Spleen (tissue), 7 donors: ENCODE measurements around the gene TTC28.

ENCODE experiments used
- POLR2A ChIP-seq, 3 donors: fragments of 450-650 bp; IDR thresholded peaks; one replicate each; pipeline ENCODE4 v1.5.1; 2017; ENCODE audit warnings: antibody characterized with exemption in 3 of 3, mild to moderate bottlenecking in 1 of 3
- TF ChIP-seq, protein P1 (sequence below), 11 experiments: fragments of 200-600 bp in 7 of 11; fragments of 450-650 bp in 4 of 11; sonication (generic) in 4 of 11; IDR thresholded peaks in 8 of 11; conservative IDR thresholded peaks in 3 of 11; 1 replicate in 7 of 11; 2 replicates in 4 of 11; pipeline versions ENCODE4 v1.4.0 to v1.8.0; 2016 to 2021; ENCODE audit warnings: antibody characterized with exemption in 11 of 11, inconsistent platforms in 4 of 11, mild to moderate bottlenecking in 1 of 11
- donor health status: DM: no; HTN: no; CAD: no; lungs with moderate emphysema.
- donor health status: DM: no; HTN: no; CAD: no.
- donor health status: DM: no; HTN: no; CAD: no.

DNA sequence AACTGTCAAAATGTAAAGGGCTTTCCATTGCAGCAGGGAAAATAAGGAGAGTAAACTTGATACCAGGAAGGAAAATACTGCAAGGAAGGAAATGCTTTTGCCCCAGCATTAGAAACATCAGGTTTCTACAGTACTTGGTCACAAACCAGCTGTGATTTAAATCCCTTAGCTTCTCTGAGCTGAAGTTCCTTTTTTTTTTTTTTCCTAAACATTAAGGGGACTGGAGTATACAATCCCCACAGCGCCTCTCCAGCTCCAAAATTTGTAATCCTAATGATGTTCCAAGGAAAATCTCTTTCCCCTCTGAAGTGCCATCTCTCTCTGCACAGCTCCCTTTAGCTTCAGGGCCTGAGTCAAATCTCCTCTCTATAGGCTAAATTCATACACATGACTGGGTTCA, 540.1 kb downstream of the TTC28 start:
- TF ChIP-seq, protein P1, sequence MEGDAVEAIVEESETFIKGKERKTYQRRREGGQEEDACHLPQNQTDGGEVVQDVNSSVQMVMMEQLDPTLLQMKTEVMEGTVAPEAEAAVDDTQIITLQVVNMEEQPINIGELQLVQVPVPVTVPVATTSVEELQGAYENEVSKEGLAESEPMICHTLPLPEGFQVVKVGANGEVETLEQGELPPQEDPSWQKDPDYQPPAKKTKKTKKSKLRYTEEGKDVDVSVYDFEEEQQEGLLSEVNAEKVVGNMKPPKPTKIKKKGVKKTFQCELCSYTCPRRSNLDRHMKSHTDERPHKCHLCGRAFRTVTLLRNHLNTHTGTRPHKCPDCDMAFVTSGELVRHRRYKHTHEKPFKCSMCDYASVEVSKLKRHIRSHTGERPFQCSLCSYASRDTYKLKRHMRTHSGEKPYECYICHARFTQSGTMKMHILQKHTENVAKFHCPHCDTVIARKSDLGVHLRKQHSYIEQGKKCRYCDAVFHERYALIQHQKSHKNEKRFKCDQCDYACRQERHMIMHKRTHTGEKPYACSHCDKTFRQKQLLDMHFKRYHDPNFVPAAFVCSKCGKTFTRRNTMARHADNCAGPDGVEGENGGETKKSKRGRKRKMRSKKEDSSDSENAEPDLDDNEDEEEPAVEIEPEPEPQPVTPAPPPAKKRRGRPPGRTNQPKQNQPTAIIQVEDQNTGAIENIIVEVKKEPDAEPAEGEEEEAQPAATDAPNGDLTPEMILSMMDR (IDR thresholded peaks at IDR 0.05 in 8 of 11, conservative IDR thresholded peaks at IDR 0.05 in 3 of 11) = no peak
- no peak for TF ChIP-seq POLR2A (IDR thresholded peaks at IDR 0.05)
